GM12878 (cell line): Measurements from ENCODE around the gene EXOC4. TPM values are rescaled to one million over a fixed set of nuclear protein-coding genes. Genes with fewer than 3 reads are reported as not detected.

Source experiments
- ATAC-seq: fragments of 200-7000 bp; cut with Tn5 transposase; 3 replicates; pipeline ENCODE4 v1.9.1; 2020; ENCODE audit warnings: mild to moderate bottlenecking, moderate library complexity
- BruUV-seq: library from RNA; stranded (reverse); fragments of 400-500 nt; replicated peaks from 2 replicates; lab custom pipeline; 2021; lab: Mats Ljungman, UMichigan
- CTCF ChIA-PET: fragments of 300-600 bp; sonication (Branson Sonifier 250); formaldehyde crosslinking; extraction: SDS; loops from one replicate; lab custom pipeline; 2021; ENCODE audit warnings: inconsistent platforms; lab: Yijun Ruan, JAX
- POLR2A ChIA-PET: fragments of 350-600 bp; formaldehyde crosslinking; extraction: SDS; loops from one replicate; lab custom pipeline; 2021; ENCODE audit warnings: inconsistent platforms; lab: Charles Lee
- RAD21 ChIA-PET: fragments of 300-600 bp; sonication (Branson Sonifier 250); formaldehyde crosslinking; loops from one replicate; lab custom pipeline; 2023; ENCODE audit warnings: antibody characterized with exemption; ENCODE audit not compliant: unreplicated experiment; lab: Charles Lee
- SMC1A ChIA-PET: fragments of 300-600 bp; sonication (Branson Sonifier 250); formaldehyde crosslinking; loops from one replicate; lab custom pipeline; 2023; ENCODE audit not compliant: unreplicated experiment, uncharacterized antibody; lab: Charles Lee
- DNase-seq: peaks from one replicate; pipeline ENCODE4 v3.0.0-alpha.2; 2011; ENCODE audit warnings: low read depth, low spot score
- FAIRE-seq: peaks from 3 replicates; lab custom pipeline; 2011; peaks lifted over from hg19 to GRCh38; lab: Jason Lieb, UNC
- H2AFZ ChIP-seq: 2 replicates; pipeline ENCODE4 v1.6.0; 2011; ENCODE audit warnings: low read depth, low read length, control low read depth; ENCODE audit not compliant: control insufficient read depth
- H3K27ac ChIP-seq: 2 replicates; pipeline ENCODE4 v1.5.1; 2011; ENCODE audit warnings: control low read depth; ENCODE audit not compliant: control insufficient read depth, insufficient read depth
- H3K27me3 ChIP-seq, 2 experiments: replicated peaks in 1 of 2; 2 replicates each; pipeline versions ENCODE4 v1.6.0 to v1.6.1; 2011; ENCODE audit warnings: low read length in 1 of 2; ENCODE audit not compliant: control insufficient read depth in 2 of 2, insufficient read depth in 2 of 2
- H3K36me3 ChIP-seq, 2 experiments: 2 replicates each; pipeline ENCODE4 v1.5.1; 2011; ENCODE audit warnings: low read length in 1 of 2; ENCODE audit not compliant: control insufficient read depth in 2 of 2, insufficient read depth in 2 of 2
- H3K4me1 ChIP-seq: 2 replicates; pipeline ENCODE4 v1.6.1; 2011; ENCODE audit warnings: mild to moderate bottlenecking, low read length, moderate library complexity, mixed read lengths; ENCODE audit not compliant: control insufficient read depth, insufficient read depth
- H3K4me2 ChIP-seq: 2 replicates; pipeline ENCODE4 v1.6.0; 2011; ENCODE audit warnings: control low read depth; ENCODE audit not compliant: control insufficient read depth, insufficient read depth
- H3K4me3 ChIP-seq: fragments of 200-600 bp; sonication (generic); 2 replicates; pipeline ENCODE4 v1.5.1; 2016
- H3K79me2 ChIP-seq: 2 replicates; pipeline ENCODE4 v1.6.0; 2011; ENCODE audit warnings: low read length; ENCODE audit not compliant: control insufficient read depth, insufficient read depth
- H3K9ac ChIP-seq: 2 replicates; pipeline ENCODE4 v1.8.0; 2011; ENCODE audit warnings: low read length, control low read depth, mixed read lengths; ENCODE audit not compliant: control insufficient read depth, insufficient read depth
- H3K9me3 ChIP-seq: replicated peaks from 3 replicates; pipeline ENCODE4 v1.5.1; 2011; ENCODE audit warnings: mild to moderate bottlenecking, low read length; ENCODE audit not compliant: control insufficient read depth, insufficient read depth
- H4K20me1 ChIP-seq: 2 replicates; pipeline ENCODE4 v1.6.0; 2011; ENCODE audit not compliant: control insufficient read depth, insufficient read depth
- ELK1 ChIP-seq: IDR thresholded peaks from 2 replicates; pipeline ENCODE4 v1.6.1; 2012; ENCODE audit warnings: low read depth, low read length, improper control_type of control experiment
- TCF7 ChIP-seq: IDR thresholded peaks from 2 replicates; pipeline ENCODE4 v1.6.1; 2014; ENCODE audit warnings: antibody characterized with exemption, borderline replicate concordance
- WGBS: methylation state at CpG from one replicate; pipeline ENCODE4 v1.1.6; 2016; ENCODE audit warnings: low lambda C conversion rate; ENCODE audit not compliant: insufficient replicate concordance, insufficient coverage; ENCODE audit errors: missing lambda C conversion rate; 5-methylcytosine and 5-hydroxymethylcytosine counted together
- in situ Hi-C: fragments of 300-500 bp; cut with MboI; formaldehyde crosslinking; loops from 9 replicates; pipeline ENCODE4 v1.14.3; 2018; ENCODE audit warnings: mixed read lengths
- intact Hi-C: fragments of 100-400 bp; cut with micrococcal nuclease; formaldehyde crosslinking; loops from one replicate; pipeline ENCODE4 v1.14.2; 2022; ENCODE audit not compliant: unreplicated experiment
- polyA plus RNA-seq, 11 experiments: library from polyadenylated mRNA; depleted of rRNA in 4 of 11; unstranded in 6 of 11; stranded (reverse) in 5 of 11; fragments of >200 nt; fragmentation: Nextera tagmentation in 4 of 11; fragmentation: Illumina TruSeq in 1 of 11; extraction: Ambion mirVana in 4 of 11; extraction: Trizol in 1 of 11; gene quantifications; 1 replicate in 1 of 11; 2 replicates in 10 of 11; pipeline versions ENCODE4 v1.2.1 to v1.2.3, GENCODE V29; 2011 to 2016; ENCODE audit warnings: inconsistent platforms in 2 of 11, missing spikeins in 2 of 11, low read depth in 1 of 11
- total RNA-seq, 4 experiments: library from RNA; depleted of rRNA in 3 of 4; stranded (reverse); fragments of >200 nt in 3 of 4; fragmentation: Illumina TruSeq in 1 of 4; extraction: Trizol in 1 of 4; gene quantifications; 2 replicates each; pipeline versions ENCODE4 v1.2.1 to v1.2.3, GENCODE V29; 2013 to 2021
- TF ChIP-seq, protein P1 (sequence below): IDR thresholded peaks from 2 replicates; pipeline ENCODE4 v1.6.1; 2011; ENCODE audit warnings: mild to moderate bottlenecking, low read depth, low read length, moderate library complexity; ENCODE audit not compliant: insufficient replicate concordance

EXOC4 gene
- total and polyA plus RNA-seq, 10 of the 15 experiments (the other 5 are each of a cell fraction or from before 2014, with no cell fraction given), result 13.2 to 44.5 (median 29.6) TPM

DNA sequence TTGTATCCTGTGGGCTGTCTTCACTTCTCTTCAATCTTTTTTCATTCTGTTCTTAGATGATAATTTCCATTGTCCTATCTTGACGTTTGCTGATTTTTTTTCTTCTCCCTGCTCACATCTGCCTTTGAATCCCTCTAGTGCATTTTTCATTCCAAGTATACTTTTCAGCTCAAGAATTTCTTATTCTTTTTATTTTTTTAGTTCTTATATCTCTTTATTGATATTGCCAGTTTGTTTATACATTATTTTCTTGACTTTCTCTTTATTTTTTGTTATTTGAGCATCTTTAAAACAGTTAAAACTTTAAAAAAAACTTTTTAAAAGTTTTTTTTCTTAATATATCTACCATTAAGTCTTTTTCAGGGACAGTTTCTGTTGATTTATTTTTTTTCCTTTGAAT lies 100.9 kb downstream of the EXOC4 start:
- H4K20me1 ChIP-seq, result no peaks in the 10 kb centered on the region
- no peaks in the 10 kb centered on the region for H3K36me3 ChIP-seq
- WGBS, result 90% methylated on average over 1 of the region's 1 CpG
- no peak overlapping the region for H3K27ac ChIP-seq
- ChIA-PET CTCF (interaction anchor here (1.1 kb wide), 1 partner anchor 9 kb away, joined by 4 read pairs; no protein-coding TSS in a partner anchor), SMC1A (no interaction called here), POLR2A (no interaction called here)
- no peaks in the 10 kb centered on the region; the same call in 1 of the 2 replicates for H3K79me2 ChIP-seq
- TF ChIP-seq, protein P1, sequence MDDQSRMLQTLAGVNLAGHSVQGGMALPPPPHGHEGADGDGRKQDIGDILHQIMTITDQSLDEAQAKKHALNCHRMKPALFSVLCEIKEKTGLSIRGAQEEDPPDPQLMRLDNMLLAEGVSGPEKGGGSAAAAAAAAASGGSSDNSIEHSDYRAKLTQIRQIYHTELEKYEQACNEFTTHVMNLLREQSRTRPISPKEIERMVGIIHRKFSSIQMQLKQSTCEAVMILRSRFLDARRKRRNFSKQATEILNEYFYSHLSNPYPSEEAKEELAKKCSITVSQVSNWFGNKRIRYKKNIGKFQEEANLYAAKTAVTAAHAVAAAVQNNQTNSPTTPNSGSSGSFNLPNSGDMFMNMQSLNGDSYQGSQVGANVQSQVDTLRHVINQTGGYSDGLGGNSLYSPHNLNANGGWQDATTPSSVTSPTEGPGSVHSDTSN, result no peak
- TF ChIP-seq TCF7 (no peak), ELK1 (no peak)
- TF ChIP-seq, all 136 proteins: peak for 0
- FAIRE-seq, result no peak
- Histone ChIP-seq H3K9ac (no peak overlapping the region), H3K4me3 (no peak overlapping the region), H3K4me1 (no peaks in the 10 kb centered on the region), H3K4me2 (no peak overlapping the region), H2AFZ (no peak overlapping the region), H3K27me3 (no peaks in the 10 kb centered on the region), H3K9me3 (peaks cover 6% of the 10 kb centered on the region)
- BruUV-seq, result no TSS peak
- intact Hi-C loops, result no loop called here
- ATAC-seq, result no peak
- RAD21 ChIA-PET, result no interaction called here
- no peak for DNase-seq
- in situ Hi-C loops, result no loop called here
